ENCODE results near the gene EXOC1L.

Gene EXOC1L

DNA sequence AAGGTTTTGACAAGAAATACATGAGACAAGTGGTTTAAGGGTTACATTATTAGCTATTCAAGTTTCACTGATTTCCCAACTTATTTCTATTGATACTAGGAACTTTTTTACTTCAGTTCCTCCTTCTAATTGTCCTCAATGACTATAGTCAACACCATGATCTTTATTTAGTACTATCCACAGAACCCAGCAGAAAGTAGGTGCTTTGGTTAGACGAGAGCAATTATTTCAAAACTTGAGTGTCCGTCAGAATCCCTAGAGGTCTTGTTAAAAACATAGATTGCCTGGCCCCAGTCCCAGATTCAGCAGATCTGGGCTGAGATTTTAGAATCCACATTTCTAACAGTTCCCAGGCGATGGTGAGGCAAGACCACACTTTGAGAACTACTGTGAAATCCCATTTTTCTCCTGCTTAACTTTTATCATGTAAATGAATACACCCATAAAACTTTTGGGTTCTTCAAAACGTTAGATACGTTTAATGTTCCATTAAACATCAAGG lies 51.8 kb downstream of the EXOC1L start:
- TF ChIP-seq FOXP2 (optimal IDR thresholded peaks at IDR 0.05; ENCODE audit: borderline replicate concordance, extremely low read depth, extremely low read length, insufficient read depth) (no peak), SIN3A (IDR thresholded peaks at IDR 0.05; ENCODE audit: borderline replicate concordance, insufficient read depth, low read length) (no peak), REST (IDR thresholded peaks at IDR 0.05; ENCODE audit: insufficient read depth in 1 of 2, low read depth in 2 of 2, low read length in 2 of 2) (no peak), POLR2AphosphoS5 (IDR thresholded peaks at IDR 0.05; ENCODE audit: low read depth, low read length) (no peak), TAF1 (IDR thresholded peaks at IDR 0.05; ENCODE audit: borderline replicate concordance, insufficient read depth, low read length) (no peak)

- TF ChIP-seq FOXP2 (optimal IDR thresholded peaks at IDR 0.05; ENCODE audit: borderline replicate concordance, extremely low read depth, extremely low read length, insufficient read depth), result no peak
- TF ChIP-seq SIN3A (IDR thresholded peaks at IDR 0.05; ENCODE audit: borderline replicate concordance, insufficient read depth, low read length), result no peak
- TF ChIP-seq POLR2AphosphoS5 (IDR thresholded peaks at IDR 0.05; ENCODE audit: low read depth, low read length), result no peak
- TF ChIP-seq TAF1 (IDR thresholded peaks at IDR 0.05; ENCODE audit: borderline replicate concordance, insufficient read depth, low read length), result no peak
- no peak for TF ChIP-seq REST (IDR thresholded peaks at IDR 0.05; ENCODE audit: insufficient read depth in 1 of 2, low read depth in 2 of 2, low read length in 2 of 2)
These were observed 55.2 kb downstream of the EXOC1L start for GRCh38 chr4:55874831-55875230.

- TF ChIP-seq FOXP2 (optimal IDR thresholded peaks at IDR 0.05; ENCODE audit: borderline replicate concordance, extremely low read depth, extremely low read length, insufficient read depth), result no peak
- no peak for TF ChIP-seq SIN3A (IDR thresholded peaks at IDR 0.05; ENCODE audit: borderline replicate concordance, insufficient read depth, low read length)
- no peak for TF ChIP-seq TAF1 (IDR thresholded peaks at IDR 0.05; ENCODE audit: borderline replicate concordance, insufficient read depth, low read length)
- no peak for TF ChIP-seq POLR2AphosphoS5 (IDR thresholded peaks at IDR 0.05; ENCODE audit: low read depth, low read length)
- TF ChIP-seq REST (IDR thresholded peaks at IDR 0.05; ENCODE audit: insufficient read depth in 1 of 2, low read depth in 2 of 2, low read length in 2 of 2), result no peak
These were observed 56.8 kb downstream of the EXOC1L start for GRCh38 chr4:55876387-55876786.

DNA sequence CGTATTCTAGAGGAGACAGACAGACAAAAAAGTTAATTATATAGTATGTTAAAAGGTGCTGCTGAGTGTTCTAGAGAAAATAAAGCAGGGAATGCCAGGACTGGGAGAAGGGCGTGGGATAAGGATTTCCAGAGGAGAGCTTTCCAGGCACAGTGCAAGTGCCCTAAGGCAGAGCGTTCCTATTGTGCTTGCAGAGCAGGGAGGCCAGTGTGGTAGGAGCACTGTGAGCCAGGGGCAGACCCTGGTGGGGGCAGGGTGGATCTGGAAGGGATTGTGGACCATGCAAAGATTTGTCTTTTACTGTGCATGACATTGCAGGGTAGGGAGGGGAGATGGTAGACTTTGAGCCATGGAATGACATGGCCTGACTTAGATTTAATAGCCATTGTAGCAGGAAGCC lies 59.6 kb downstream of the EXOC1L start:
- TF ChIP-seq POLR2AphosphoS5 (IDR thresholded peaks at IDR 0.05; ENCODE audit: low read depth, low read length) (no peak), REST (IDR thresholded peaks at IDR 0.05; ENCODE audit: insufficient read depth in 1 of 2, low read depth in 2 of 2, low read length in 2 of 2) (no peak), FOXP2 (optimal IDR thresholded peaks at IDR 0.05; ENCODE audit: borderline replicate concordance, extremely low read depth, extremely low read length, insufficient read depth) (no peak), TAF1 (IDR thresholded peaks at IDR 0.05; ENCODE audit: borderline replicate concordance, insufficient read depth, low read length) (no peak)

All from PFSK-1 (cell line).